ENCODE measurements around the gene ATAD3B. TPM values are rescaled to one million over a fixed set of nuclear protein-coding genes. Genes with fewer than 3 reads are reported as not detected.
A peak's percentile ranks its signal among the peaks of the same experiment; 100 is the strongest.
"Not testable (repeated sequence)": the region's sequence is repeated elsewhere in the genome, so short reads cannot be mapped to it uniquely, and the experiment has no call there.

The ATAD3B gene
- total and polyA plus RNA-seq, 7 experiments from 2014 or later = 4.5 to 53.8 (median 45.5) TPM

DNA sequence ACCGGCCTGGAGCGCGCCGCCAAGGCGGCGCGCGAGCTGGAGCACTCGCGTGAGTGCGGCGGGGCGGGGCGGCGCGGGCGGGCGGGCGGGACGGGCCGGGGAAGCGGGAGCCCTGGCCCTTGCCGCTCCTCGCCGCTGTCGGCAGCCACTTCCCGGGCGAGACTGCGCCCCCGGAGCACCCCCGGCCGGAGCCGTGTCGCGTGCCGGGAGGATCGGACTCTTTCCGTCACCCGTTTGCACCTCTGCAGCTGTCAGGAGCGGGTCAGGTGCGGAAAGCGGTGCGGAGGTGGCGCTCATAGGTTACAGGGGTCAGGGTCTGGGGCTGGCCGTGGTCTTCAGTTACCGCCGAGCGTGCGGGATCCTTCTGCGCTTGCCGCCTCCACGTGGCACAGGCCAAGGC lies 40.9 kb downstream of the ATAD3B start:
- CTCF ChIA-PET, POLR2A ChIA-PET: not testable (repeated sequence)

DNA sequence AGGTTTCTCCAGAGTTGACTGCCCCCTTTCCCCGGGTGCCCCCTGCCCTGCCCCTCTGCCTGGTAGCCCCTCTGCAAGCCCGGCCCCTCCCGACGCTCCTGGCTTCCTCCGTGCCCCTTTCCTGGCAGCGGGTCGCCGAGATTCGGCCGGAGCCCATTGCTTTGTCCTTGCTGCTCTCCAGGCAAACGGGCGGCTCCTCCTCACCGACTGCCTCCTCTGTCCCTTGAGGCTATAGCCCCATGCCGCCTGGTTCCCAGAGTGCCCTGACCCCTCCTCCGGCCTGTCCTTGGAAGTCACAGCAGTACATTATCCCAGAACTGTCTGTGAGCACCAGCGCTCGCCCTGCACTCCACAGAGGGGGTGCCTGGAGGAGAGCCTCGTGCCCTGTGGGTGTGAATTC lies 42.1 kb downstream of the ATAD3B start:
- ATAC-seq; DNase-seq; H3K27me3 ChIP-seq (ENCODE audit: control insufficient read depth in 2 of 2, insufficient read depth in 2 of 2, low read length in 2 of 2); POLR2A ChIA-PET; CTCF ChIA-PET; H3K4me1 ChIP-seq (ENCODE audit: control insufficient read depth in 2 of 2, insufficient read depth in 2 of 2, low read length in 2 of 2); H3K4me3 ChIP-seq (ENCODE audit: low read length); H3K9me3 ChIP-seq (ENCODE audit: control insufficient read depth in 2 of 3, low read length in 3 of 3); H3K9me3 Mint-ChIP-seq; H3K27me3 Mint-ChIP-seq; H3K27ac ChIP-seq (ENCODE audit: low read depth, low read length): not testable (repeated sequence)
- Mint-ChIP-seq H3K4me1 (peaks cover 6 to 21% (median 14%) of the 10 kb centered on the region in 7 donors), H3K27ac (peak overlapping the region in 2 of 9 donors; percentile 45 to 71), H3K4me3 (peak overlapping the region in 9 of 10 donors; percentile 56 to 78 (median 63)), H3K36me3 (peaks cover 0 to 10% (median 0%) of the 10 kb centered on the region in 5 donors)
- H3K36me3 ChIP-seq (ENCODE audit: control insufficient read depth in 2 of 3, insufficient read depth in 3 of 3, low read length in 3 of 3) = peaks cover 0 to 18% (median 0%) of the 10 kb centered on the region in 3 experiments
- intact Hi-C loops (cut with micrococcal nuclease) = loop anchor here (2.0 to 5.0 kb wide), 5 partner anchors 43 to 206 kb away; partner anchors contain the start of genes ACAP3 (in 1 of the 2), ATAD3B (in 1 of the 2), MIB2 (in 1 of the 2) and PUSL1 (in 1 of the 2)

More for the DNA sequence above, 40.9 kb downstream of the ATAD3B start:
- H3K27ac ChIP-seq (ENCODE audit: low read depth, low read length) = peak overlapping the region; percentile 85
- not testable (repeated sequence) for H3K27me3 ChIP-seq (ENCODE audit: control insufficient read depth in 2 of 2, insufficient read depth in 2 of 2, low read length in 2 of 2); H3K9me3 ChIP-seq (ENCODE audit: control insufficient read depth in 2 of 3, low read length in 3 of 3); H3K4me3 ChIP-seq (ENCODE audit: low read length); H3K27me3 Mint-ChIP-seq; H3K36me3 Mint-ChIP-seq; H3K36me3 ChIP-seq (ENCODE audit: control insufficient read depth in 2 of 3, insufficient read depth in 3 of 3, low read length in 3 of 3); H3K9me3 Mint-ChIP-seq; H3K4me1 ChIP-seq (ENCODE audit: control insufficient read depth in 2 of 2, insufficient read depth in 2 of 2, low read length in 2 of 2)
- DNase-seq (peak in 5 of 9 donors; percentile 19 to 51 (median 23)), ATAC-seq (peak; percentile 21)
- intact Hi-C loops (cut with micrococcal nuclease) = loop anchor here (1.0 to 5.0 kb wide), 8 partner anchors 42 to 205 kb away; partner anchors contain the start of genes SSU72 (in 2 of the 2), ACAP3 (in 1 of the 2), ATAD3B (in 1 of the 2) and CCNL2 (in 1 of the 2)
- Mint-ChIP-seq H3K4me1 (peaks cover 6 to 21% (median 14%) of the 10 kb centered on the region in 7 donors), H3K27ac (peak overlapping the region in 2 of 9 donors; percentile 58 to 85), H3K4me3 (peak overlapping the region; percentile 48 to 90 (median 69))

DNA sequence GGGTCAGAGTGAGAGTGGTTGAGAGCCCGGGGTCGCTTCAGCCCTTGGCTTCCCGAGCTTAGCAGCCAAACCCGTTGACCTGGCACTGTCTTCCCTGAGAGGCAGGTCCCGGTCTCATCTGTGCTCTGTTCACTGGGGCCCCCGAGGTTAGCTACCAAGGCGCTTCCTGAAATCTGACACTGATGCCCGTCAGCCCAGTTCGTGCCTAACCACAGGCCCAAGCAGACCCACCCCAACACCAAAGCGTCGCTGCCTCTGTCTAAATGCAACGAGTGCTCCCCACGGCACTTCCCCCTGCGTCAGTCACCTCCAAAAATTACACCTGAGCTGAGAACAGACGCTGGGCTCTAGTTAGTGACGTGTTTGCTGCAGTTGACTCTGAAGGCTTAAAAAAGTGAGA lies 42.8 kb downstream of the ATAD3B start:
- H3K27ac Mint-ChIP-seq; H3K4me3 ChIP-seq (ENCODE audit: low read length); ATAC-seq; CTCF ChIA-PET; POLR2A ChIA-PET; H3K9me3 Mint-ChIP-seq; H3K9me3 ChIP-seq (ENCODE audit: control insufficient read depth in 2 of 3, low read length in 3 of 3); H3K27me3 Mint-ChIP-seq; DNase-seq; H3K27me3 ChIP-seq (ENCODE audit: control insufficient read depth in 2 of 2, insufficient read depth in 2 of 2, low read length in 2 of 2); H3K27ac ChIP-seq (ENCODE audit: low read depth, low read length); H3K4me1 ChIP-seq (ENCODE audit: control insufficient read depth in 2 of 2, insufficient read depth in 2 of 2, low read length in 2 of 2): not testable (repeated sequence)
- intact Hi-C loops (cut with micrococcal nuclease) = loop anchor here in 1 of 2 donors (5.0 kb wide), 1 partner anchor 207 kb away; the partner anchor contains the start of genes ACAP3 and PUSL1
- H3K4me3 Mint-ChIP-seq = peak overlapping the region in 1 of 10 donors; percentile 47
- H3K36me3 ChIP-seq (ENCODE audit: control insufficient read depth in 2 of 3, insufficient read depth in 3 of 3, low read length in 3 of 3) = peaks cover 0 to 19% (median 0%) of the 10 kb centered on the region in 3 experiments
- peaks cover 0 to 11% (median 0%) of the 10 kb centered on the region in 5 donors for H3K36me3 Mint-ChIP-seq
- peaks cover 6 to 21% (median 14%) of the 10 kb centered on the region in 7 donors for H3K4me1 Mint-ChIP-seq

DNA sequence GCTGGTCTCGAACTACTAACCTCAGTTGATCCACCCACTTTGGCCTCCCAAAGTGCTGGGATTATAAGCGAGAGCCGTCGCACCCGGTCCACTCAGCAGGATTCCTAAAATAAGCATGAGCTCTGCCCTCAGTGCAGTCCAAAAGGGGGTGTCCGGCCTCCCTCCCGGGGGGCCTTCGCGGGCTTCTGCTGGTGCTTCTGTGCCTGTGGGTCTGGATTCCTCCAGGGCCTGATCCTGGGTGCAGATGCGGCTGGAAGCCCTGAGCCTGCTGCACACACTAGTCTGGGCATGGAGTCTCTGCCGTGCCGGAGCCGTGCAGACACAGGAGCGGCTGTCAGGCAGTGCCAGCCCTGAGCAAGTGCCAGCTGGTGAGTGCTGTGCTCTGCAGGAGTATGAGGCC lies 45.4 kb downstream of the ATAD3B start:
- H3K4me1 Mint-ChIP-seq = peaks cover 0 to 14% (median 7%) of the 10 kb centered on the region in 7 donors
- intact Hi-C loops (cut with micrococcal nuclease) = not testable (repeated sequence)

DNA sequence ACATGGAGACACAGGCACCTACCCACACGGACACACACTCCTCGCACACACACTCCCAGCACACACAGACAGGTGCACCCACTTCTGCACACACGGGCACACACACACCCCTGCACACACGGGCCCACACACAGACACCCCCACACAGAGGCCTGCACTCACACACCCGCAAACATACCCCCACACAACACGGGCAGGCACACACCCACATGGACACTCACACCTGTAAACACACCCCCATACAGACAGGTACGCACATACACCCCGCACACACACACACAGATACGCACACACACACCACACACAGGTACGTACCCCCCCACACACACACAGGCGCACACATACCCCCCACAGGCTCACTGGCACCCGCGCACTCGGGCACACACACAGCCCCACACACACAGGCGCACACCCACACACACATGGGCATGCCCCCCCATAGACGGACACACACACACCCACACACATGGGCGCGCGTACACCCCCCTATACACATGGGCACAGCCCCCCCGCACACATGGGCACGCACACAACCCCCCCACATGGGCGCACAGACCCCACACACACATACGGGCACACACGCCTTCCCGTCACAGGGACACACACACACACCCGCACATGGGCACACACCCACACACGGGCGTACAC lies 46.5 kb downstream of the ATAD3B start:
- intact Hi-C loops (cut with micrococcal nuclease) = no loop called here
- CTCF ChIA-PET = no interaction called here
- Mint-ChIP-seq H3K36me3 (peaks cover 0 to 11% (median 0%) of the 10 kb centered on the region in 5 donors), H3K9me3 (no peaks in the 10 kb centered on the region), H3K4me1 (peaks cover 0 to 14% (median 7%) of the 10 kb centered on the region in 7 donors), H3K4me3 (no peak overlapping the region), H3K27me3 (no peaks in the 10 kb centered on the region), H3K27ac (peak overlapping the region in 2 of 9 donors; percentile 28 to 74)
- H3K27me3 ChIP-seq (ENCODE audit: control insufficient read depth in 2 of 2, insufficient read depth in 2 of 2, low read length in 2 of 2) = no peaks in the 10 kb centered on the region
- DNase-seq (no peak), ATAC-seq (no peak)
- H3K27ac ChIP-seq (ENCODE audit: low read depth, low read length) = no peak overlapping the region
- H3K36me3 ChIP-seq (ENCODE audit: control insufficient read depth in 2 of 3, insufficient read depth in 3 of 3, low read length in 3 of 3) = peaks cover 0 to 30% (median 0%) of the 10 kb centered on the region in 3 experiments
- POLR2A ChIA-PET = no interaction called here
- no peaks in the 10 kb centered on the region for H3K9me3 ChIP-seq (ENCODE audit: control insufficient read depth in 2 of 3, low read length in 3 of 3)
- H3K4me1 ChIP-seq (ENCODE audit: control insufficient read depth in 2 of 2, insufficient read depth in 2 of 2, low read length in 2 of 2) = no peaks in the 10 kb centered on the region
- no peak overlapping the region for H3K4me3 ChIP-seq (ENCODE audit: low read length)

More for the DNA sequence above, 45.4 kb downstream of the ATAD3B start:
- H3K9me3 Mint-ChIP-seq; DNase-seq; H3K27me3 ChIP-seq (ENCODE audit: control insufficient read depth in 2 of 2, insufficient read depth in 2 of 2, low read length in 2 of 2); CTCF ChIA-PET; H3K4me3 ChIP-seq (ENCODE audit: low read length); ATAC-seq; H3K4me1 ChIP-seq (ENCODE audit: control insufficient read depth in 2 of 2, insufficient read depth in 2 of 2, low read length in 2 of 2); H3K9me3 ChIP-seq (ENCODE audit: control insufficient read depth in 2 of 3, low read length in 3 of 3); H3K27ac ChIP-seq (ENCODE audit: low read depth, low read length); H3K27me3 Mint-ChIP-seq; H3K27ac Mint-ChIP-seq; H3K4me3 Mint-ChIP-seq: not testable (repeated sequence)
- H3K36me3 ChIP-seq (ENCODE audit: control insufficient read depth in 2 of 3, insufficient read depth in 3 of 3, low read length in 3 of 3) = peaks cover 0 to 30% (median 0%) of the 10 kb centered on the region in 3 experiments
- POLR2A ChIA-PET = interaction anchor here (0.6 kb wide), 1 partner anchor 160 kb away, joined by 3 read pairs; no protein-coding TSS in a partner anchor
- peaks cover 0 to 11% (median 0%) of the 10 kb centered on the region in 5 donors for H3K36me3 Mint-ChIP-seq

DNA sequence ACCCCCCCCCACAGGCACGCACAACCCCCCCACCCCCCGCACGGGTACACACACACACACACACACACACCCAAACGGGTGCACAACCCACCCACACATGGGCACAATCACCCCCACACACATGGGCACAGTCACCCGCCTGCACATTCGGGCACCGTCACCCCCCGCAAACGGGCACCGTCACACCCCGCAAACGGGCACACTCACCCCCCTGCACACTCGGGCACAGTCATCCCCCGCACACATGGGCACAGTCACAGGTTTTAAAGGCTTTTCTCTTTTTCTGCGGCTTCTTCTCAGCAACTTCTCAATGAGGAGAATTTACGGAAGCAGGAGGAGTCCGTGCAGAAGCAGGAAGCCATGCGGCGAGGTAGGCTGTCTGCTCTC lies 47.0 kb downstream of the ATAD3B start:
- H3K4me3 Mint-ChIP-seq = not testable (repeated sequence)

More for the DNA sequence above, 47.0 kb downstream of the ATAD3B start:
- peaks cover 0 to 33% (median 0%) of the 10 kb centered on the region in 3 experiments for H3K36me3 ChIP-seq (ENCODE audit: control insufficient read depth in 2 of 3, insufficient read depth in 3 of 3, low read length in 3 of 3)
- Mint-ChIP-seq H3K36me3 (peaks cover 0 to 11% (median 0%) of the 10 kb centered on the region in 5 donors), H3K4me1 (peaks cover 0 to 13% (median 6%) of the 10 kb centered on the region in 7 donors)
- POLR2A ChIA-PET; intact Hi-C loops (cut with micrococcal nuclease); H3K4me3 ChIP-seq (ENCODE audit: low read length); DNase-seq; ATAC-seq; CTCF ChIA-PET; H3K9me3 Mint-ChIP-seq; H3K27me3 Mint-ChIP-seq; H3K27ac ChIP-seq (ENCODE audit: low read depth, low read length); H3K27me3 ChIP-seq (ENCODE audit: control insufficient read depth in 2 of 2, insufficient read depth in 2 of 2, low read length in 2 of 2); H3K4me1 ChIP-seq (ENCODE audit: control insufficient read depth in 2 of 2, insufficient read depth in 2 of 2, low read length in 2 of 2); H3K9me3 ChIP-seq (ENCODE audit: control insufficient read depth in 2 of 3, low read length in 3 of 3); H3K27ac Mint-ChIP-seq: not testable (repeated sequence)
